ENCODE results near the gene CHRNB1. TPM values are rescaled to one million over a fixed set of nuclear protein-coding genes. Genes with fewer than 3 reads are reported as not detected.

The CHRNB1 gene
- polyA plus RNA-seq, 1 donor (not counting 4 experiments of a cell fraction or from before 2014, with no cell fraction given): 22.0 TPM

GRCh38 chr17:7466639-7467341 lies 21.9 kb downstream of the CHRNB1 start:
- Histone ChIP-seq H3K36me3 (ENCODE audit: control insufficient read depth in 2 of 2, extremely low read depth in 1 of 2, insufficient read depth in 2 of 2, low read length in 2 of 2) (peaks cover 14 to 34% of the 10 kb centered on the region in 2 experiments), H3K27ac (ENCODE audit: control insufficient read depth, insufficient read depth, low read length) (no peak overlapping the region)
- dilution Hi-C loops (cut with MboI; ENCODE audit: extremely low pct_ligation_motif_present, low sequenced_read_pairs): no loop called here

DNA sequence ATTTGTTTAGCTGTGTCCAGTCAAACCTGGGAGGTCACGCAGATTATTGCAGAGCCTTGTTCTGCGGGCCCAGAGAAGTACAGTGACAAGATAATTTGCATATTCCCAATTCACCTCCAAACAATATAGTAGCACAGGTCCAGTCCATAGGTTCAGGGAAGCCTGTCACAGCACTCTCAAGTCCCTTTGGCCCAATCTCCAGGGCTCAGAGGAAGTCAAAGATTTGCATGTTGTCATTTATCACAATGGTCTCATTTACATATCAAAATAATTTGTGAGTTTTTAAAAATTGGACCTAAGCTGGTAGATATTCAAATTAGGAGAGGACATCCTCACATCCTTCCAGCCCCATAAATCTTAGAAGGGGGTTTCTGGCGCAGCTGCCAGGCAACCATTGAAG lies 22.6 kb downstream of the CHRNB1 start:
- Histone ChIP-seq H3K4me1 (ENCODE audit: control insufficient read depth, extremely low read depth, insufficient read depth, low read length) (peaks cover 12% of the 10 kb centered on the region), H3K9me3 (ENCODE audit: control insufficient read depth, low read depth, low read length) (no peaks in the 10 kb centered on the region), H3K4me2 (ENCODE audit: control insufficient read depth, extremely low read depth, insufficient read depth, low read depth, low read length) (no peak overlapping the region), H2AFZ (ENCODE audit: control insufficient read depth, low read length) (no peak overlapping the region), H3K79me2 (ENCODE audit: control insufficient read depth, insufficient read depth, low read length) (peaks cover 58% of the 10 kb centered on the region), H4K20me1 (ENCODE audit: control insufficient read depth, extremely low read depth, insufficient read depth, low read length) (no peaks in the 10 kb centered on the region), H3K4me3 (ENCODE audit: control insufficient read depth in 2 of 3, extremely low read depth in 1 of 3, insufficient read depth in 2 of 3, low read depth in 1 of 3, low read length in 3 of 3) (no peak overlapping the region), H3K27me3 (ENCODE audit: control insufficient read depth, extremely low read depth, insufficient read depth, low read length) (no peaks in the 10 kb centered on the region), H3K36me3 (ENCODE audit: control insufficient read depth in 2 of 2, extremely low read depth in 1 of 2, insufficient read depth in 2 of 2, low read length in 2 of 2) (peaks cover 14 to 29% of the 10 kb centered on the region in 2 experiments), H3K27ac (ENCODE audit: control insufficient read depth, insufficient read depth, low read length) (no peak overlapping the region), H3K9me1 (ENCODE audit: control insufficient read depth, extremely low read depth, insufficient read depth, low read length) (peaks cover 3% of the 10 kb centered on the region), H3K9ac (ENCODE audit: control insufficient read depth, extremely low read depth, insufficient read depth, low read length) (no peak overlapping the region)
- dilution Hi-C loops (cut with MboI; ENCODE audit: extremely low pct_ligation_motif_present, low sequenced_read_pairs): no loop called here
- FAIRE-seq (no peak), DNase-seq (ENCODE audit: low read depth, low spot score) (no peak)
- TF ChIP-seq EZH2 (IDR thresholded peaks at IDR 0.05; ENCODE audit: low read length): no peak
- no peak for TF ChIP-seq CTCF (optimal IDR thresholded peaks at IDR 0.05 in 1 of 3, IDR thresholded peaks at IDR 0.05 in 1 of 3, conservative IDR thresholded peaks at IDR 0.05 in 1 of 3; ENCODE audit: extremely low read depth in 1 of 3, insufficient read depth in 2 of 3, low read length in 3 of 3)

More at GRCh38 chr17:7466639-7467341, 21.9 kb downstream of the CHRNB1 start:
- no peaks in the 10 kb centered on the region for H3K27me3 ChIP-seq (ENCODE audit: control insufficient read depth, extremely low read depth, insufficient read depth, low read length)
- FAIRE-seq: peak; percentile 9
- H3K9ac ChIP-seq (ENCODE audit: control insufficient read depth, extremely low read depth, insufficient read depth, low read length): no peak overlapping the region
- no peaks in the 10 kb centered on the region for H3K9me3 ChIP-seq (ENCODE audit: control insufficient read depth, low read depth, low read length)
- H4K20me1 ChIP-seq (ENCODE audit: control insufficient read depth, extremely low read depth, insufficient read depth, low read length): no peaks in the 10 kb centered on the region
- H2AFZ ChIP-seq (ENCODE audit: control insufficient read depth, low read length): no peak overlapping the region
- no peak for DNase-seq (ENCODE audit: low read depth, low spot score)
- peaks cover 3% of the 10 kb centered on the region for H3K9me1 ChIP-seq (ENCODE audit: control insufficient read depth, extremely low read depth, insufficient read depth, low read length)
- H3K4me1 ChIP-seq (ENCODE audit: control insufficient read depth, extremely low read depth, insufficient read depth, low read length): peaks cover 14% of the 10 kb centered on the region
- H3K79me2 ChIP-seq (ENCODE audit: control insufficient read depth, insufficient read depth, low read length): peaks cover 53% of the 10 kb centered on the region
- no peak overlapping the region for H3K4me2 ChIP-seq (ENCODE audit: control insufficient read depth, extremely low read depth, insufficient read depth, low read depth, low read length)
- TF ChIP-seq CTCF (optimal IDR thresholded peaks at IDR 0.05 in 1 of 3, IDR thresholded peaks at IDR 0.05 in 1 of 3, conservative IDR thresholded peaks at IDR 0.05 in 1 of 3; ENCODE audit: extremely low read depth in 1 of 3, insufficient read depth in 2 of 3, low read length in 3 of 3) (no peak), EZH2 (IDR thresholded peaks at IDR 0.05; ENCODE audit: low read length) (no peak)
- no peak overlapping the region for H3K4me3 ChIP-seq (ENCODE audit: control insufficient read depth in 2 of 3, extremely low read depth in 1 of 3, insufficient read depth in 2 of 3, low read depth in 1 of 3, low read length in 3 of 3)
